Posterior cingulate gyrus (tissue), 11 donors: ENCODE data around the gene EPS8L3.
A peak's percentile ranks its signal among the peaks of the same experiment; 100 is the strongest.
"Not testable (repeated sequence)": the region's sequence is repeated elsewhere in the genome, so short reads cannot be mapped to it uniquely, and the experiment has no call there.

Experiments used
- DNase-seq, 10 donors: peaks; one replicate each; pipeline versions ENCODE4 v3.0.0 to v3.0.0-alpha.2; 2020 to 2021; ENCODE audit warnings: mixed read lengths in 3 of 10
- intact Hi-C: fragments of 100-400 bp; cut with DNase I; formaldehyde crosslinking; loops from one replicate; pipeline ENCODE4 v1.15.1; 2023

Gene EPS8L3, protein sequence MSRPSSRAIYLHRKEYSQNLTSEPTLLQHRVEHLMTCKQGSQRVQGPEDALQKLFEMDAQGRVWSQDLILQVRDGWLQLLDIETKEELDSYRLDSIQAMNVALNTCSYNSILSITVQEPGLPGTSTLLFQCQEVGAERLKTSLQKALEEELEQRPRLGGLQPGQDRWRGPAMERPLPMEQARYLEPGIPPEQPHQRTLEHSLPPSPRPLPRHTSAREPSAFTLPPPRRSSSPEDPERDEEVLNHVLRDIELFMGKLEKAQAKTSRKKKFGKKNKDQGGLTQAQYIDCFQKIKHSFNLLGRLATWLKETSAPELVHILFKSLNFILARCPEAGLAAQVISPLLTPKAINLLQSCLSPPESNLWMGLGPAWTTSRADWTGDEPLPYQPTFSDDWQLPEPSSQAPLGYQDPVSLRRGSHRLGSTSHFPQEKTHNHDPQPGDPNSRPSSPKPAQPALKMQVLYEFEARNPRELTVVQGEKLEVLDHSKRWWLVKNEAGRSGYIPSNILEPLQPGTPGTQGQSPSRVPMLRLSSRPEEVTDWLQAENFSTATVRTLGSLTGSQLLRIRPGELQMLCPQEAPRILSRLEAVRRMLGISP

GRCh38 chr1:109763646-109764415, at the start of gene EPS8L3:
Gene EPS8L3, minus strand, starts transcription at chr1:109763923. Its CDS starts 2,174 bp downstream, at chr1:109761749.
- DNase-seq = peak in 6 of 10 donors; percentile 2 to 80 (median 18)
- intact Hi-C loops = no loop called here

- intact Hi-C loops = no loop called here
- no peak for DNase-seq
These were observed 49.1 kb upstream of the EPS8L3 start for GRCh38 chr1:109812691-109813393.

DNA sequence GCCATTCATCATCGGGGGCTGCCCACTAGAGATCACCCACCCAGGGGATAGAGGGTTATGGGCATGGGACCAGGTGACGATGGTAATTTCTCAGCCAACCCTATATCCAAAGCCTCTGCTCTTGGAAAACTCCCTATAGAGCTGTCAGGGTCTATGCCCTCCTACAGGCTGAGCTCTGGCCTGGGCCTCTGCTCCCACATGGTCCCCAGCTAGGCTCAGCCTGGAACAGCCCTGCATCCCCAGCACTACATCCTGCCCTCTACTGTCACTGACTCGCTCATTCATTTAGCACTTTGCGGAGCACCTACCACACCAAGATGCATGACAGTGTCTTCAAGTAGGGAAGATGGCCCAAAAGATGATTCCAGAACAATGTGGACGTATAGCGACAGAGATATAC, 45.0 kb upstream of the EPS8L3 start:
- intact Hi-C loops = no loop called here
- DNase-seq = no peak

- intact Hi-C loops = no loop called here
- DNase-seq = peak in 2 of 10 donors; percentile 22 to 70
These were observed 44.3 kb upstream of the EPS8L3 start for GRCh38 chr1:109807822-109808680.

GRCh38 chr1:109807402-109807801, 43.7 kb upstream of the EPS8L3 start:
- intact Hi-C loops = no loop called here
- DNase-seq = peak in 1 of 10 donors; percentile 66

DNA sequence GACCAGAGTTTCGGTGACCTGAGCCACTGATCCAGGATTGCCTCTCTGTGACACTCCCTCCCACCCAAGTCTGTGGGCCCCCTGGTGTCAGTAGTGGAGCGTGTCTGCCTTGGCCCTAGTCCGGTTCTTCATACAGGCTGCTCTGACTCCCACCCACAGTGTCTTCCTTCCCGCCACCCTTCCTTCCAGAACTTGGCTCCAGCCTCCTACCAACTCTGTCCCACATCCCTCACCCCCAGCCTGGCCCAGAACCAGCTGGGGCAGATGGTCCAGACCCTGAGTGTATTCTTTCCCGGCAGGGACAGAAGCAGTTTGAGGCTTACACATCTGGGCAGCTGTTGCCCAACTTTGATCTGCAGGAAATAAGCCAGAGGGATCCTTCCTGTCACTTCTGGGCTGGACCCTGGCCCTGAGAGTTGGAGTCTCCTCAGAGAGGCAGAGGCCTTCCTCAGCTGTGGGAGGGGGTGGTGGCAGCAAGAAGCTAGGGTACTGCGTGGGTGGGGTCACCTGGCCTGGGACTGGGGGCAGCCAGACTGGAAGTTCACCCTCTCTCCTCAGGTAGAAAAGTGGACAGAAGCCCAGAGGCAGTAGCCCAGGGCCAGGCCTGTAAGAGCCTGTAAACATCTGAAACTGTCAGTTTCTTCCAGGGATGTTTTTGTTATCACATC, 43.1 kb upstream of the EPS8L3 start:
- peak in 2 of 10 donors; percentile 12 to 58 for DNase-seq
- intact Hi-C loops = no loop called here

DNA sequence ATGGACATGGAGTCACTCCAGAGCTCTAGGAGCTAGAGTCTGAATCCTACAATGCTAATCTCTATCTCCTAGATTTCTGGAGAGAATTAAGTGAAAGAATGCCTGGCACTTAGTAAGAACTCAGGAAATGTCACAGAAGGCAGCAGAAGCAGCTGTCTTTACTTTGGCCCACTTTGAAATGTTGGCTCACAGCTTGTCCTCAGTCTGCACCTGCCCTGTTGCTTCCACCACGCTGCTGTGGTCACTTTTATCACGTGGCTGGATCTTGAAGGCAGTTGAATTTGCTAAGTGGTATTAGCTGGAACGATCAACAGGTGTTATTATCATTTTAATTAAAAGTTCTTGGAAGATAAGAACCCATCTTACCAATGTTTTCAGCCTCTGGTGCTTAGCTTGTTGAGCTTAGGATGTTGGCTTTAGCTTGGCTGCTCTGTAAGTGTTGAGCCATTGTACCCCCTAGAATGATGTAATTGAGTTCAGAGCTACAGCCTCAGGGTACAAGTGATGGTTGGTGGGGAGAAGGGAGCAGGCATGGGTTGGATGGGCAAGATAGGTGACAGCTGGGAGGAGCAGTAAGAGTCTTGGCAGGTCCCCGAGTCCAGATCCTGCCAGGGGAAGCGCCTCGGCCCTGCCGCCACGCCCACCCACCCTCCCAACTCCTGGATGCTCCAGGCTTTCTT, 41.9 kb upstream of the EPS8L3 start:
- DNase-seq = peak in 1 of 10 donors; percentile 7
- intact Hi-C loops = no loop called here

- intact Hi-C loops = no loop called here
- DNase-seq = peak in 1 of 10 donors; percentile 6
These were observed 40.9 kb upstream of the EPS8L3 start for GRCh38 chr1:109804660-109805059.

- intact Hi-C loops = no loop called here
- peak in 2 of 10 donors; percentile 14 to 70 for DNase-seq
These were observed 40.2 kb upstream of the EPS8L3 start for GRCh38 chr1:109803901-109804331.

DNA sequence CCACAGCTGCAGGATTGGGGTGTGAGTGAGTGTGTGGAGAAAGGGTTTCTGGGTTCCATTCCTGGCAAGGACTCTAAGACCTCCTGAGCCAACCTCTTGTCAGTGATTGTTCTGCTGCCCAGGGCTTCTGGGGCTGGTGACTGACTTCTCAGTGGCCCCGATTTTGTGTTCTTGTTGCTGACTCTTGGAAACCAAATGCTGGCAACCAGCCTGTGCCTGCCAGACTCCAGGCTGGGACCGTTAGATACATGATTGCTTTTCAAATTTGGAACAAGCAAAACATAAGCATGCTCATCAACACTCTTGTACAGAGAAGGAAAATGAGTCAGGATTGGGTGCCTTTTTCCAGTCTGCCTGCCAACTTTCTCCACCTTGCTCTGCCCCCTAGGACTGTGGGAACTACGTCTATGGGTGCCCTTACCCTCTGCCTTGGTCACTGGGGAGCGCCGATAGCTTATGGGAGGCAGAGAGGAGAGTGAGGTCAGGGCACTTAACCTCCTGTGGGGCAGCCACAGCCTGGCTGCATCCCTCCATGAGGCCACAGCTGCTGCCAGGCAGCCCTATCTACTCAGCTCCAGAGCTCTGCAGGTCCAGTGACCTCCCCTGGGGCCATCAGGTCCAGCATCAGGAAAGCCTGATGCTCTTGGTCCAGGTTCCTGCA, 39.3 kb upstream of the EPS8L3 start:
- intact Hi-C loops = no loop called here
- peak in 7 of 10 donors; percentile 39 to 91 (median 50) for DNase-seq

DNA sequence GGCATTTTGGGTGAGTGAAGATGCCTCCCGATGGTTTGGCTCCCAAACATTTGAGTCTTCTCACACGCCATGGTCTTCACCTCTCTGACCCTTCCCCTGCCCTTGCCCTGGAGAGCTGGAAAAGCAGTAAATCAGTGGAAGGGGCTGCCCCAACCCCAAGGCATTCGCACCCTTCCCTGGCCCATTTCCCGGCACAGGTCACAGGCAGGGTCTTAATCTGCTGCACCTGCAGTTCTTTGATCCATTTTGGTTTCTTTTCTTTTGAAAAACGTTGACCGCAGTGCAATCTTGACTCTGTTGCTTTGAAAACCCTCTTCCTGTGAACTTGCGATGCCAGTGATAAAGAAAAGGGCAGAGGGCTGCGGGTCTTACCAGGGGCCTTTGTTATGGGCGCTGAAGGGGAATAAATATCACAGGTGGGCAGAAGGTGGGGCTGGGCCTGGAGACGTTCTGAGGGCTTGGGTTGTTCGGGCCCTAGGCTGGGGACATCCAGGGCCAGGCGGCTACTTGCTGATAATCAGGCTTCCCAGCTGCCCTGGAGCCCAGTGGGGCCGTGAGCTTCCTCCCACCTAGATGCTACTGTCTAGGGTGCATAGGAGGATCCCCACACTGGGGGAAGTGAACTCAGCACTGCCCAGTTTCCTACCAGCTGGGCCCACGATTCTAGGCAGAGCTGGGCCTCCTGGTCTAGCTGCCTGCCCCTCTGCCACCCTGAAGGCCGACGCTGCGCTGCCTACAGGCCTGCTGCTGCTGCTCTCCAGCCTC, 38.6 kb upstream of the EPS8L3 start:
- intact Hi-C loops = no loop called here
- DNase-seq = peak in 2 of 10 donors; percentile 14 to 82

DNA sequence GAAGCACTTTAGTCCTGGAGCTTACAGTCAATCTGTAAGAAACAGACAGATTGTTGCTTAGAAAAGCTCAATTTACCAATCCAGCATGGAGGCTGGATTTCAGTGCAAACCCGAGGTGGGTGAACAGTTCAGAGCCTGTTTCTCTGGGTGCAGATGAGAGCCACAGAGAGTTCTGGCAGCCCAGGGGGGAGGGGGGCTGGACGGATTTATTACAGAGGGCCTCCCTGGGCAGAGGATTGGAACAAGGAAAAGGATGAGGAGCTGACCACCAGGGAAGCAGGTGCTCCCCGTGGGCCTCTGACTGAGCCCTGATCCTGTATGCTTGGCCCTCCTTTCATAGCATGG, 38.0 kb upstream of the EPS8L3 start:
- intact Hi-C loops = no loop called here
- peak in 1 of 10 donors; percentile 52 for DNase-seq

DNA sequence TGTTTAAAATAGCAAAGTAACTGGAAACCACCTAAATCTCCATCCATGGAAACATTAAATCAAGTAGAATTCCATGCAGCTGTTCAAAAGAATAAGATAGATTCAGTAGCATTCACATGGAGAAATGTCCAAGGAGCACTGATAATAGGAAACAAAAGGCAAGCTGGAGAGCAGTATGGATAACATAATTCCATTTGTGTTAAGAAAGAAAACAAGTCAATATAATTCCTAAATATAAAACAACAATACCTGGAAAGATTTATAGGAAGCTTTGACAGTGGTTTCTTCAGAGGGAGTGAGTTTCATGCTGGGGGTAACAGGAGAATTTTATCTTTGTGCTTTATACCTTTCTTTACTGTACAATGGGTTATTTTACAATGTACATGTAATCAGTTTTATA, 36.6 kb upstream of the EPS8L3 start:
- no peak for DNase-seq
- intact Hi-C loops = no loop called here

DNA sequence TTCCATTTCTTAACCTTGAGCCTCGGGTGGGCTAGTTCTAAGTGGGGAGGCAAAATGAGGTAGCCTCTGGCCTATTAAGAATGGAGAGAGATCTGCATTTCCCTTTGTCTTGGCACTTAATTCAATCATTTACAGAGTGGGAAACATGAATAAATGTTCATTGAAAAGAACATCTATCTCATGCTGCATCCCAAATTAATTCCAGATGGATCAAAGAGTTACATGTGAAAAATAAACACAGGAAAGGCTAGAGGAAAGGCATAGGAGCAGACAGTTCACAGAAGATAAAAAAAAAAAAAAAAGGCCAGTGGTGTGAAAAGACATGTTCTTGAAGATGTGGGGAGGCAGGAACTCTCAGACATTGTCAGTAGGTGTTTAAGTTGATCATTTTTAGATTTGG, 35.7 kb upstream of the EPS8L3 start:
- DNase-seq = no peak
- intact Hi-C loops = no loop called here

DNA sequence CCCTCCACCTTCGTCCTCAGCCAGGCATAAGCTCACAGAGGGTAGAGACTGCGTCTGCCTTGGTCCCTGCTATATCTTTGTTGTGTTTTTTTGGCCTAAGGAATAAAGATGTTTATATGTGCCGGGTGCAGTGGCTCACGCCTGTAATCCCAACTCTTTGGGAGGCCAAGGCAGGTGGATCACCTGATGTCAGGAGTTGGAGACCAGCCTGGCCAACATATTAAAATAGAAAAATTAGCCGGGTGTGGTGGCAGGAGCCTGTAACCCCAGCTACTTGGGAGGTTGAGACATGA, 33.5 kb upstream of the EPS8L3 start:
- DNase-seq = peak in 2 of 10 donors; percentile 11 to 47
- intact Hi-C loops = not testable (repeated sequence)

GRCh38 chr1:109796484-109797302, 33.0 kb upstream of the EPS8L3 start:
- intact Hi-C loops = no loop called here
- peak in 1 of 10 donors; percentile 2 for DNase-seq
